Stimulated activated CD4-positive, alpha-beta T cell treated with anti-CD3 and anti-CD28 coated beads, Interleukin-1b, Interleukin-23, amount 100 ng/mL, for 24 hours (primary cell): Measurements from ENCODE around the gene ZBTB5.

Experiments
- DNase-seq, 4 experiments: peaks; one replicate each; pipeline ENCODE4 v3.0.0-alpha.2; 2020; ENCODE audit warnings: low read depth in 4 of 4, low spot score in 1 of 4

The ZBTB5 gene

GRCh38 chr9:37425298-37425752 is 39.9 kb downstream of the ZBTB5 start:
- no peak for DNase-seq

- DNase-seq: no peak
Observed at GRCh38 chr9:37424686-37425297, 40.5 kb downstream of the ZBTB5 start.

GRCh38 chr9:37424204-37424685 is 41.0 kb downstream of the ZBTB5 start:
- DNase-seq: no peak

GRCh38 chr9:37423508-37423907 is 41.7 kb downstream of the ZBTB5 start:
- DNase-seq: no peak

- DNase-seq: peak; percentile 79 to 90 (median 88)
Observed at GRCh38 chr9:37422289-37423104, 42.8 kb downstream of the ZBTB5 start, which contains the start of gene GRHPR. TSS of gene GRHPR (plus strand) at chr9:37422696. CDS start at chr9:37422751, 55 bp downstream.

- DNase-seq: no peak
Observed at GRCh38 chr9:37421914-37422288, 43.3 kb downstream of the ZBTB5 start.

GRCh38 chr9:37420271-37421215 is 44.7 kb downstream of the ZBTB5 start:
- no peak for DNase-seq

- DNase-seq: no peak
Observed at GRCh38 chr9:37419204-37419603, 46.0 kb downstream of the ZBTB5 start.

GRCh38 chr9:37417857-37418618 is 47.2 kb downstream of the ZBTB5 start:
- no peak for DNase-seq

- no peak for DNase-seq
Observed at GRCh38 chr9:37417252-37417803, 47.9 kb downstream of the ZBTB5 start.

GRCh38 chr9:37415011-37415719 is 50.1 kb downstream of the ZBTB5 start:
- DNase-seq: peak; percentile 52 to 67 (median 58)

- DNase-seq: no peak
Observed at GRCh38 chr9:37414503-37414943, 50.7 kb downstream of the ZBTB5 start.

- DNase-seq: no peak
Observed at GRCh38 chr9:37413311-37413710, 51.9 kb downstream of the ZBTB5 start.

- no peak for DNase-seq
Observed at GRCh38 chr9:37412431-37413151, 52.7 kb downstream of the ZBTB5 start.

GRCh38 chr9:37410969-37411785 is 54.1 kb downstream of the ZBTB5 start:
- DNase-seq: peak in 1 of 4 experiments; percentile 12

- no peak for DNase-seq
Observed at GRCh38 chr9:37410354-37410861, 54.8 kb downstream of the ZBTB5 start.

- peak; percentile 25 to 59 (median 36) for DNase-seq
Observed at GRCh38 chr9:37408933-37409710, 56.1 kb downstream of the ZBTB5 start.
